Thyroid gland (tissue), 4 donors: ENCODE data around the gene JPH4.

ENCODE experiments used
- CTCF ChIP-seq, 6 experiments: fragments of 200-600 bp in 3 of 6; fragments of 450-650 bp in 3 of 6; sonication (generic) in 3 of 6; IDR thresholded peaks; one replicate each; pipeline ENCODE4 v1.5.1; 2016 to 2019; ENCODE audit warnings: antibody characterized with exemption in 6 of 6, mild to moderate bottlenecking in 2 of 6, inconsistent platforms in 1 of 6, moderate library complexity in 1 of 6
- POLR2A ChIP-seq, 2 donors: fragments of 450-650 bp; IDR thresholded peaks; one replicate each; pipeline ENCODE4 v1.6.1; 2017; ENCODE audit warnings: antibody characterized with exemption in 2 of 2, mild to moderate bottlenecking in 2 of 2, moderate library complexity in 1 of 2

GRCh38 chr14:23530375-23531055, 48.1 kb downstream of the JPH4 start:
- TF ChIP-seq CTCF (IDR thresholded peaks at IDR 0.05) (no peak), POLR2A (IDR thresholded peaks at IDR 0.05) (no peak)
